ENCODE results near the gene PMM2.
A peak's percentile ranks its signal among the peaks of the same experiment; 100 is the strongest.

Gene PMM2

DNA sequence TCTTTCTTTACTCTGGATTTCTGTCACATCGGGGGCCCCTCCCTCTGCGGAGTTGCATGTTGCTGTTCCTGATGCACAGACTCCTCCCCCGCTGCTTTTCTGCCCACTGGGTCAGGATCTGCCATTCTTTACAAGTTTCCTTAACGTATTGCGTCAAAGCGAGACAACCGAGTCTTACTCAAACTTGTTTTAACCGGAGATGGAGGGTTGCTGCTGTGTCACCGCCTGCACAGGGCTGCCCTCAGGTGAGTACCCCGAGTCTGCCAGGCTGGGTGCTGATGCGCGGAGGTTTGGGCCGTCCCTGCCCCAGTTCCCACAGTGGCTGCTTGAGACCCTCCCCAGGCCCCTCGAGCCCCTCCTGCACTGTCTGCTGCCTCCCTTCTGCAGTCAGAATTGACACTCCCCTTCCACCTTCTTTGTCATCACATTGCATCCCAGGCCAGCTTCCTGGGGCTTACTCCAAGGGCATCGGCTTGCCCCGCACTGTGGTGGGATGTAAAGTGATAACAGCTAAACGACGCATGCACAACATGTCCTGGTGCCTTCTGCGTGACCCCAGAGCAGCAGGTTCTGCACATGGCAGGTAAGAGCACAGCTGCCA lies 51.9 kb downstream of the PMM2 start:
- Histone ChIP-seq H2AFZ (ENCODE audit: low read depth, low read length) (no peak overlapping the region), H3K4me1 (ENCODE audit: insufficient read depth, low read length) (peaks cover 6% of the 10 kb centered on the region; the same call in 1 of the 2 replicates), H3K9ac (ENCODE audit: low read depth, low read length) (no peak overlapping the region), H3K4me3 (ENCODE audit: low read depth in 1 of 2, low read length in 2 of 2) (no peak overlapping the region), H3K79me2 (ENCODE audit: insufficient read depth, low read length) (peaks cover 82% of the 10 kb centered on the region), H3K27ac (ENCODE audit: low read length) (no peak overlapping the region; the same call in 1 of the 2 replicates), H3K4me2 (ENCODE audit: insufficient read depth, low read length) (no peak overlapping the region), H3K36me3 (ENCODE audit: insufficient read depth, low read length) (peaks cover 91% of the 10 kb centered on the region), H4K20me1 (ENCODE audit: insufficient read depth, low read length) (peaks cover 78% of the 10 kb centered on the region), H3K9me3 (ENCODE audit: insufficient read depth, low read length, severe bottlenecking) (no peaks in the 10 kb centered on the region), H3K27me3 (ENCODE audit: insufficient read depth, low read length, poor library complexity) (no peaks in the 10 kb centered on the region)
- TF ChIP-seq EZH2 (IDR thresholded peaks at IDR 0.05; ENCODE audit: borderline replicate concordance, low read depth, low read length, severe bottlenecking), result no peak
- TF ChIP-seq, protein P1, sequence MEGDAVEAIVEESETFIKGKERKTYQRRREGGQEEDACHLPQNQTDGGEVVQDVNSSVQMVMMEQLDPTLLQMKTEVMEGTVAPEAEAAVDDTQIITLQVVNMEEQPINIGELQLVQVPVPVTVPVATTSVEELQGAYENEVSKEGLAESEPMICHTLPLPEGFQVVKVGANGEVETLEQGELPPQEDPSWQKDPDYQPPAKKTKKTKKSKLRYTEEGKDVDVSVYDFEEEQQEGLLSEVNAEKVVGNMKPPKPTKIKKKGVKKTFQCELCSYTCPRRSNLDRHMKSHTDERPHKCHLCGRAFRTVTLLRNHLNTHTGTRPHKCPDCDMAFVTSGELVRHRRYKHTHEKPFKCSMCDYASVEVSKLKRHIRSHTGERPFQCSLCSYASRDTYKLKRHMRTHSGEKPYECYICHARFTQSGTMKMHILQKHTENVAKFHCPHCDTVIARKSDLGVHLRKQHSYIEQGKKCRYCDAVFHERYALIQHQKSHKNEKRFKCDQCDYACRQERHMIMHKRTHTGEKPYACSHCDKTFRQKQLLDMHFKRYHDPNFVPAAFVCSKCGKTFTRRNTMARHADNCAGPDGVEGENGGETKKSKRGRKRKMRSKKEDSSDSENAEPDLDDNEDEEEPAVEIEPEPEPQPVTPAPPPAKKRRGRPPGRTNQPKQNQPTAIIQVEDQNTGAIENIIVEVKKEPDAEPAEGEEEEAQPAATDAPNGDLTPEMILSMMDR (IDR thresholded peaks at IDR 0.05; ENCODE audit: borderline replicate concordance, extremely low read depth, low read length, poor library complexity, severe bottlenecking), result no peak
- no peak for DNase-seq
- ATAC-seq (ENCODE audit: insufficient read depth, low read depth), result no peak

DNA sequence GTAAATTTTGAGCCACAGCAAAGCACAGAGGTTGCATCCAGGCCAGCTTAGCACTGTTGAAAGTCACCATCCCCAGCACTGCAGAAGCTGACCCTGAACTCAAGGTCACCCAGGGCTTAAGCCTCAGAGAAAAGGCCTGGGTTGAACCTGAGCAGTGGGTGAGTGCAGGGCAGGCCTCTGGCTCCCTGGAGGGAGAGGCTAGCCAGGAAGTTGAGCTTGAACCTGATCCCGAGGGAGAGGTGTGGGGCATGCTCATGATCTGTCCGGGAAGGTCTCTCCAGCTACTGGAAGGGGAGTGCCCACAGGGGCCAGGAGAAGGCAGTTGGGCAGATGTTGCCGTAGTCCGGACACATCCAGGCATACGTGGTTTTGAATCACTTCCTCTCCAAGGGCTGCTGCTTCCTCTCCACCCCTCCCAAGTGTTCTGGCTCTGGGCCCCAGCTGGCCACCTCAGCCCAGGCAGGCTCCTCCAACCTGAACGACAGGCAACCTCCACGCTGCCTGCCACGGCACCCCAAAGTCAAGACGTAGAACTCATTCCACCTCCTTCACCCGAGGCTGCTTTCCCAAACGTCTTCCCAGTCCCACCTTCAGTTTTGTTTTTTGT lies 52.7 kb downstream of the PMM2 start:
- ATAC-seq (ENCODE audit: insufficient read depth, low read depth) (peak; percentile 34), DNase-seq (peak; percentile 38)
- Histone ChIP-seq H3K4me1 (ENCODE audit: insufficient read depth, low read length) (peaks cover 6% of the 10 kb centered on the region; the same call in 1 of the 2 replicates), H3K9ac (ENCODE audit: low read depth, low read length) (no peak overlapping the region), H2AFZ (ENCODE audit: low read depth, low read length) (no peak overlapping the region), H4K20me1 (ENCODE audit: insufficient read depth, low read length) (peaks cover 83% of the 10 kb centered on the region), H3K27me3 (ENCODE audit: insufficient read depth, low read length, poor library complexity) (no peaks in the 10 kb centered on the region), H3K27ac (ENCODE audit: low read length) (peak overlapping the region; percentile 67), H3K4me2 (ENCODE audit: insufficient read depth, low read length) (no peak overlapping the region), H3K36me3 (ENCODE audit: insufficient read depth, low read length) (peaks cover 97% of the 10 kb centered on the region), H3K4me3 (ENCODE audit: low read depth in 1 of 2, low read length in 2 of 2) (no peak overlapping the region), H3K9me3 (ENCODE audit: insufficient read depth, low read length, severe bottlenecking) (no peaks in the 10 kb centered on the region), H3K79me2 (ENCODE audit: insufficient read depth, low read length) (peaks cover 85% of the 10 kb centered on the region)
- TF ChIP-seq, protein P1 (IDR thresholded peaks at IDR 0.05; ENCODE audit: borderline replicate concordance, extremely low read depth, low read length, poor library complexity, severe bottlenecking), result no peak
- TF ChIP-seq EZH2 (IDR thresholded peaks at IDR 0.05; ENCODE audit: borderline replicate concordance, low read depth, low read length, severe bottlenecking), result no peak

DNA sequence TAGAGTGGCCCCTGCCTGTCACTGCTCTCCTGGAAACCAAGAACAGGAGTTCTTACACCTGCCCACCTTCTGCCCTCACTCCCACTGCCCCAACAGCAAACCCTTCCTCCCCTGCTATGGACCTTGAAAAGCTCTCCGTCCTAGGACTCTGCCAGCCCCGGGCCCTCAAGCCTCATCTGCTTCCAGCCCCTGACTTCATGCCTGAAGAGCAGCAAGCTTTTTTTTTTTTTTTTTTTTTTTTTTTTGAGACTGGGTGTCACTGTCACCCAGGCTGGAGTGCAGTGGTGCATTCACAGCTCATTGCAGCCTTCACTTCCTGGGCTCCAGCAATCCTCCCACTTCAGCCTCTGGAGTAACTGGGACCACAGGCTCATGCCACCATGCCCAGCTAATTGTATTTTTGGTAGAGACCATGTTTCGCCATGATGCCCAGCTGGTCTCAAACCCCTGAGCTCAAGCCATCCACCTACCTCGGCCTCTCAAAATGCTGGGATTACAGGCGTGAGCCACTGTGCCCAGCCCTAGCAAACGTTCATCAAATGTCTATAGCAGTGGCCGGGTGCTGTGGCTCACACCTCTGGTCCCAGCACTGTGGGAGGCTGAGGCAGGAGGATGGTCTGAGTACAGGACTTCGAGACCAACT lies 54.2 kb downstream of the PMM2 start:
- Histone ChIP-seq H3K9me3 (ENCODE audit: insufficient read depth, low read length, severe bottlenecking) (no peaks in the 10 kb centered on the region), H3K27me3 (ENCODE audit: insufficient read depth, low read length, poor library complexity) (no peaks in the 10 kb centered on the region), H2AFZ (ENCODE audit: low read depth, low read length) (no peak overlapping the region), H3K4me1 (ENCODE audit: insufficient read depth, low read length) (peaks cover 6% of the 10 kb centered on the region; the same call in 1 of the 2 replicates), H3K4me3 (ENCODE audit: low read depth in 1 of 2, low read length in 2 of 2) (no peak overlapping the region), H3K9ac (ENCODE audit: low read depth, low read length) (no peak overlapping the region), H3K79me2 (ENCODE audit: insufficient read depth, low read length) (peaks cover 88% of the 10 kb centered on the region), H4K20me1 (ENCODE audit: insufficient read depth, low read length) (peaks cover 86% of the 10 kb centered on the region), H3K27ac (ENCODE audit: low read length) (peak overlapping the region; percentile 28), H3K36me3 (ENCODE audit: insufficient read depth, low read length) (peaks cover 99% of the 10 kb centered on the region), H3K4me2 (ENCODE audit: insufficient read depth, low read length) (no peak overlapping the region)
- TF ChIP-seq, protein P1 (IDR thresholded peaks at IDR 0.05; ENCODE audit: borderline replicate concordance, extremely low read depth, low read length, poor library complexity, severe bottlenecking), result no peak
- no peak for TF ChIP-seq EZH2 (IDR thresholded peaks at IDR 0.05; ENCODE audit: borderline replicate concordance, low read depth, low read length, severe bottlenecking)
- ATAC-seq (ENCODE audit: insufficient read depth, low read depth), result peak; percentile 3; the same call in 1 of the 3 replicates
- peak; percentile 42 for DNase-seq
